ENCODE measurements around the gene OR9Q1. TPM values are rescaled to one million over a fixed set of nuclear protein-coding genes. Genes with fewer than 3 reads are reported as not detected.
"Not testable (repeated sequence)": the region's sequence is repeated elsewhere in the genome, so short reads cannot be mapped to it uniquely, and the experiment has no call there.

The OR9Q1 gene
- total RNA-seq, 4 donors from 2014 or later, result 0.29 TPM; not detected in 3

- Histone ChIP-seq H3K36me3 (no peaks in the 10 kb centered on the region), H3K4me1 (no peaks in the 10 kb centered on the region), H3K9me3 (no peaks in the 10 kb centered on the region), H3K27me3 (no peaks in the 10 kb centered on the region), H3K4me3 (no peak overlapping the region), H3K27ac (no peak overlapping the region)
- WGBS, result 77% methylated on average over 1 of the region's 1 CpG
- no peak for DNase-seq (ENCODE audit: low spot score in 2 of 2)
- no peak for TF ChIP-seq POLR2AphosphoS5 (IDR thresholded peaks at IDR 0.05)
- TF ChIP-seq, protein P1, sequence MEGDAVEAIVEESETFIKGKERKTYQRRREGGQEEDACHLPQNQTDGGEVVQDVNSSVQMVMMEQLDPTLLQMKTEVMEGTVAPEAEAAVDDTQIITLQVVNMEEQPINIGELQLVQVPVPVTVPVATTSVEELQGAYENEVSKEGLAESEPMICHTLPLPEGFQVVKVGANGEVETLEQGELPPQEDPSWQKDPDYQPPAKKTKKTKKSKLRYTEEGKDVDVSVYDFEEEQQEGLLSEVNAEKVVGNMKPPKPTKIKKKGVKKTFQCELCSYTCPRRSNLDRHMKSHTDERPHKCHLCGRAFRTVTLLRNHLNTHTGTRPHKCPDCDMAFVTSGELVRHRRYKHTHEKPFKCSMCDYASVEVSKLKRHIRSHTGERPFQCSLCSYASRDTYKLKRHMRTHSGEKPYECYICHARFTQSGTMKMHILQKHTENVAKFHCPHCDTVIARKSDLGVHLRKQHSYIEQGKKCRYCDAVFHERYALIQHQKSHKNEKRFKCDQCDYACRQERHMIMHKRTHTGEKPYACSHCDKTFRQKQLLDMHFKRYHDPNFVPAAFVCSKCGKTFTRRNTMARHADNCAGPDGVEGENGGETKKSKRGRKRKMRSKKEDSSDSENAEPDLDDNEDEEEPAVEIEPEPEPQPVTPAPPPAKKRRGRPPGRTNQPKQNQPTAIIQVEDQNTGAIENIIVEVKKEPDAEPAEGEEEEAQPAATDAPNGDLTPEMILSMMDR (IDR thresholded peaks at IDR 0.05), result no peak
- TF ChIP-seq POLR2A (IDR thresholded peaks at IDR 0.05), result no peak
- no peak for TF ChIP-seq EP300 (IDR thresholded peaks at IDR 0.05)
Observed at GRCh38 chr11:57979532-57980079, 44.1 kb upstream of the OR9Q1 start.

- no peaks in the 10 kb centered on the region for H3K9me3 ChIP-seq
- 87% methylated on average over 2 of the region's 2 CpGs for WGBS
- no peak for DNase-seq (ENCODE audit: low spot score in 2 of 2)
- no peak overlapping the region for H3K27ac ChIP-seq
- H3K27me3 ChIP-seq, result no peaks in the 10 kb centered on the region
- H3K4me1 ChIP-seq, result no peaks in the 10 kb centered on the region
- H3K4me3 ChIP-seq, result no peak overlapping the region
- no peaks in the 10 kb centered on the region for H3K36me3 ChIP-seq
- no peak for TF ChIP-seq POLR2AphosphoS5 (IDR thresholded peaks at IDR 0.05)
- TF ChIP-seq, protein P1 (IDR thresholded peaks at IDR 0.05), result no peak
Observed at GRCh38 chr11:57980201-57980600, 43.5 kb upstream of the OR9Q1 start.

DNA sequence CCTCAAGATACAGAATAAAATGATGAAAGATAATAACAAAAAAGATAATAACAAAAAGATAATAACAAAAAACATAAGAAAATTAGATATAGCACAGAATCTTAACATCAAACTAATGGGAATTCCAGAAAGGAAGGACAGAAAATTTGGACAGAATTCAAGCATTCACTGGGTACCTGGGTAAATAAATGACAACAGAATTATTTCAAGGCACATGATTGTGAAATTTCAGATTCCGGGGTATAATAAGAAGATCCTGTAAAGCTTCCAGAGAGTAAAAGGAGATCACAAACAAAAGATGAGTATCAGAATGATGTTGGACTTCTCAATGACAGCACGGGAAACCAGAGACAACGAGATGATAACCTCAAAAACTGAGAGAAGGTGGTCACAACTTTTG lies 42.1 kb upstream of the OR9Q1 start:
- TF ChIP-seq EP300 (IDR thresholded peaks at IDR 0.05) (no peak), POLR2A (IDR thresholded peaks at IDR 0.05) (no peak), POLR2AphosphoS5 (IDR thresholded peaks at IDR 0.05) (no peak)
- TF ChIP-seq, protein P1 (IDR thresholded peaks at IDR 0.05), result no peak
- no peak overlapping the region for H3K4me3 ChIP-seq
- H3K9me3 ChIP-seq, result no peaks in the 10 kb centered on the region
- DNase-seq (ENCODE audit: low spot score in 2 of 2), result no peak
- WGBS, result 68% methylated on average over 3 of the region's 3 CpGs
- no peaks in the 10 kb centered on the region for H3K4me1 ChIP-seq
- no peak overlapping the region for H3K27ac ChIP-seq
- H3K27me3 ChIP-seq, result no peaks in the 10 kb centered on the region
- no peaks in the 10 kb centered on the region for H3K36me3 ChIP-seq

DNA sequence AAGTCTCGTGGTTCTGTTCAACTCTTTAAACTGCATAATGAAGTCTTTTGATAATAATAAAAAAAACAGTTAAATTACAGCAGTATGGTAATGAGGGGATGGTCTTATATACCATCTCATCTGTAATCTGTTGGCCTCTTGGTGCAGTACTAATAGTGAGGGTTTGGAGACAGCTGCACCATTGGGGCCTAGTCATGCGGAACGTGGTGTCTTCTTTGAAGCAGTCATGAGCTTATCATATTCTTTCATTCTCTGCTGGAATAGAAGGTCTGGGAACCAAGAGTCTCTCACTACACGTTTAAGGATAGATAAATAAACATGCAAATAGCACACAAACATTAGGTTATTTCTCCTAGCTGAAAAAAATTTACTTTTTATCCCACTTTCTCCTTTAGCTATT lies 40.9 kb upstream of the OR9Q1 start:
- TF ChIP-seq POLR2A (IDR thresholded peaks at IDR 0.05), result no peak
- TF ChIP-seq, protein P1 (IDR thresholded peaks at IDR 0.05), result no peak
- TF ChIP-seq POLR2AphosphoS5 (IDR thresholded peaks at IDR 0.05), result no peak
- TF ChIP-seq EP300 (IDR thresholded peaks at IDR 0.05), result no peak
- H3K27ac ChIP-seq, result no peak overlapping the region
- WGBS, result 67% methylated on average over 4 of the region's 4 CpGs
- no peaks in the 10 kb centered on the region for H3K27me3 ChIP-seq
- no peaks in the 10 kb centered on the region for H3K36me3 ChIP-seq
- DNase-seq (ENCODE audit: low spot score in 2 of 2), result no peak
- no peaks in the 10 kb centered on the region for H3K4me1 ChIP-seq
- no peaks in the 10 kb centered on the region for H3K9me3 ChIP-seq
- H3K4me3 ChIP-seq, result no peak overlapping the region

DNA sequence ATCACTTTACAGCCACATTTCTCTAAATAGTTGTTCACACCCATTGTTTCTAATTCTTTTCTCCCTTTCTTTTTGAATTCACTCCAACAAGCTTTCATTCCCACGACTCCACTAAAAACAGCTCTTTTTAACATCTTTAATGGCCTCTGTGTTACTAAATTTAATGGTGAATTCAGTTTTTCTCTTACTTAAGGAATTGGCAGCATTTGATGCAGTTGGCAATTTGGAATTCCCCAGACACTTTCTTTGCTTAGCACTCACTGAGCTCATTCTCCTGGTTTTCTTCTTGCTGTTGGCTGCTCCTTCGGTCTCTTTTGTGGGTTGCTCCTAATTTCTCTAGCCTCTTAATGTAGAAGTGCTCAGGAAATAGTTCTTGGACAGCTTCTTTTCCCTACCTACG lies 40.5 kb upstream of the OR9Q1 start:
- H3K27ac ChIP-seq, result no peak overlapping the region
- no peaks in the 10 kb centered on the region for H3K36me3 ChIP-seq
- H3K9me3 ChIP-seq, result no peaks in the 10 kb centered on the region
- H3K4me3 ChIP-seq, result no peak overlapping the region
- no peaks in the 10 kb centered on the region for H3K4me1 ChIP-seq
- H3K27me3 ChIP-seq, result no peaks in the 10 kb centered on the region
- TF ChIP-seq EP300 (IDR thresholded peaks at IDR 0.05), result no peak
- TF ChIP-seq POLR2A (IDR thresholded peaks at IDR 0.05), result no peak
- TF ChIP-seq, protein P1 (IDR thresholded peaks at IDR 0.05), result no peak
- no peak for TF ChIP-seq POLR2AphosphoS5 (IDR thresholded peaks at IDR 0.05)
- 56% methylated on average over 3 of the region's 3 CpGs for WGBS
- no peak for DNase-seq (ENCODE audit: low spot score in 2 of 2)

DNA sequence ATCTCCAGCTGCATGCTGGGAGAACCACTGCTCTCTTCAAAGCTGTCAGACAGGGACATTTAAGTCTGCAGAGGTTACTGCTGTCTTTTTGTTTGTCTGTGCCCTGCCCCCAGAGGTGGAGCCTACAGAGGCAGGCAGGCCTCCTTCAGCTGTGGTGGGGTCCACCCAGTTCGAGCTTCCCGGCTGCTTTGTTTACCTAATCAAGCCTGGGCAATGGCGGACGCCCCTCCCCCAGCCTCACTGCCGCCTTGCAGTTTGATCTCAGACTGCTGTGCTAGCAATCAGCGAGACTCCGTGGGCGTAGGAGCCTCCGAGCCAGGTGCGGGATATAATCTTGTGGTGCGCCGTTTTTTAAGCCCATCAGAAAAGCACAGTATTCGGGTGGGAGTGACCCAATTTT lies 24.2 kb upstream of the OR9Q1 start:
- 81% methylated on average over 13 of the region's 13 CpGs for WGBS
- not testable (repeated sequence) for H3K9me3 ChIP-seq, H3K4me1 ChIP-seq

DNA sequence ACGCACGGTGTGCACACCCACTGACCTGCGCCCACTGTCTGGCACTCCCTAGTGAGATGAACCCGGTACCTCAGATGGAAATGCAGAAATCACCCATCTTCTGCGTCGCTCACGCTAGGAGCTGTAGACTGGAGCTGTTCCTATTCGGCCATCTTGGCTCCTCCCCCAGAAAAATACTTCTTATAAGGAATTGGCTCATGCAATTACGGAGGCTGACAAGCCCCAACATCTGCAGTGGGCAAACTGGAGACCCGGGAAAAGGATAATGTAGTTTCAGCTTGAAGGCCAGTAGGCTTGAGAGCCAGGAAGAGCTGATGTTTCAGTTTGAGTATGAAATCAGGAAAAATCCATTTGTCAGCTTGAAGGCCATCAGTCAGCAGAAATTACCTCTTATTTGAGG lies 23.7 kb upstream of the OR9Q1 start:
- not testable (repeated sequence) for H3K4me3 ChIP-seq; H3K27ac ChIP-seq; H3K27me3 ChIP-seq; H3K4me1 ChIP-seq; DNase-seq (ENCODE audit: low spot score in 2 of 2); H3K9me3 ChIP-seq; H3K36me3 ChIP-seq
- 95% methylated on average over 10 of the region's 10 CpGs for WGBS

More for the DNA sequence above, 24.2 kb upstream of the OR9Q1 start:
- H3K36me3 ChIP-seq; DNase-seq (ENCODE audit: low spot score in 2 of 2); H3K4me3 ChIP-seq; H3K27ac ChIP-seq; H3K27me3 ChIP-seq: not testable (repeated sequence)
